VCaP (cell line): ENCODE data around the gene DPM3.
"Not testable (repeated sequence)": the region's sequence is repeated elsewhere in the genome, so short reads cannot be mapped to it uniquely, and the experiment has no call there.

Source experiments
- H3K27ac ChIP-seq: fragments of 450-650 bp; 2 replicates; pipeline ENCODE4 v1.5.1; 2017
- CTCF ChIP-seq: fragments of 450-650 bp; conservative IDR thresholded peaks from 2 replicates; pipeline ENCODE4 v1.5.1; 2017; ENCODE audit warnings: mild to moderate bottlenecking, moderate library complexity

DPM3 gene

GRCh38 chr1:155169541-155169940, 29.2 kb upstream of the DPM3 start:
- TF ChIP-seq CTCF: no peak
- no peak overlapping the region for H3K27ac ChIP-seq

- no peak for TF ChIP-seq CTCF
- H3K27ac ChIP-seq: no peak overlapping the region
Measured at GRCh38 chr1:155168456-155169210, 28.3 kb upstream of the DPM3 start.

GRCh38 chr1:155168105-155168445, 27.7 kb upstream of the DPM3 start:
- peak; percentile 22 for TF ChIP-seq CTCF
- H3K27ac ChIP-seq: not testable (repeated sequence)

GRCh38 chr1:155167166-155168104, 27.1 kb upstream of the DPM3 start:
- TF ChIP-seq CTCF: peak; percentile 82

GRCh38 chr1:155166471-155167165, 26.3 kb upstream of the DPM3 start:
- H3K27ac ChIP-seq: no peak overlapping the region
- TF ChIP-seq CTCF: no peak

More at GRCh38 chr1:155167166-155168104, 27.1 kb upstream of the DPM3 start:
- no peak overlapping the region for H3K27ac ChIP-seq

GRCh38 chr1:155166051-155166470, 25.7 kb upstream of the DPM3 start:
- no peak overlapping the region for H3K27ac ChIP-seq
- TF ChIP-seq CTCF: no peak

- not testable (repeated sequence) for H3K27ac ChIP-seq
Measured at GRCh38 chr1:155164625-155165024, 24.3 kb upstream of the DPM3 start.

GRCh38 chr1:155163785-155164184, 23.5 kb upstream of the DPM3 start:
- H3K27ac ChIP-seq: not testable (repeated sequence)

GRCh38 chr1:155162631-155163030, 22.3 kb upstream of the DPM3 start:
- not testable (repeated sequence) for H3K27ac ChIP-seq
